Activated CD4-positive, alpha-beta T cell treated with anti-CD3 and anti-CD28 coated beads for 1 hour (primary cell): Measurements from ENCODE around the gene BCLAF3.

Source experiments
- DNase-seq: peaks from one replicate; pipeline ENCODE4 v3.0.0-alpha.2; 2020

Gene BCLAF3

DNA sequence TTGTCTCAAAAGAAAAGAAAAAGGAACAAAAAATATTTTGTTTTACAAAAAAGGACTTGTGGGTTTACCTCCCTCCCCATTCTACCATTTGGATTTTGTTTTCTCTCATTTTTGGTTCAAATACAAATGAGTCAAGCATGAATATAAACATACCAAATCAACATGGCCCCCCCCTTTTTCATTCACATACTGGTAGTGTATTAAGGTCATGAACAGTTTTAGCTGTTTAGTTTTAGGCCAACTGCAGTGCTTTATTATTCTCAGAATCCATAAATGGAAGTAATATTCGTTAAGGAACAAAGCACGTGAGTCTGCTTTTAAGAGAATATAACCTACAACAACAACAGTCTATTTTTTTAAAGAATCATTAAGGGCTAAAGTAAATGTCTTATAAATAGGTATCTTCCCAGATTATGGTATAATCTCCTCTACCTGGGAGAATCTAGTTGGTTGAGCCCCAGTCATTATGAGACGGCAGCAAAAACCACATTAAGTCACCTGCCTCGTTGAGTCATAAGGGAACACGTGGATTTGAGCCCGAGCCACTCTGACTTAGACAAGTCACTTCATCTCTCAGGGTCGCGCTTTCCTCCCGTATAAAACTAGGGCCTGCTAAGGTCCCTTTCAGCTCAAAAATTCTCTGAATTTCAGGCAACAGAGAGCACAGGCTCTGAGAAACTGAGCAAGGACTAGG lies 26.7 kb downstream of the BCLAF3 start:
- DNase-seq, result no peak

DNA sequence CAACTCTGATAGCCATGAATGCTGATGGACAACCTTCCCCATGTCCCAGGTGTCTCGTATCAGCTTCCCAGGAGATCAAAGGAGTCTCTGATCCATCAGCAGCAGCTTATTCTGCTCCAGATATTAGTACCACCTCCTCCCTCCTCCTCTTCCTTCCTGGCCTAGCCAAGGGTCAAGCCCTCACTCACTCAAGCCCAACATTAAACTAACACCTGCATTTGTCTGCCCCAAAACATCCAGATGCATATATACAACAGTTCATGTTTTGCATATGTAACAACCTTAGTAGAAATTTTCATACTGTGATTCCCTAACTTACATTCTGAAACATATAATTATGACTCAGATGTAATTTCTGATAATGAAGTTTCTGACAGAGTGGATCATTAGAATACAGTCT lies 29.9 kb downstream of the BCLAF3 start:
- no peak for DNase-seq

DNA sequence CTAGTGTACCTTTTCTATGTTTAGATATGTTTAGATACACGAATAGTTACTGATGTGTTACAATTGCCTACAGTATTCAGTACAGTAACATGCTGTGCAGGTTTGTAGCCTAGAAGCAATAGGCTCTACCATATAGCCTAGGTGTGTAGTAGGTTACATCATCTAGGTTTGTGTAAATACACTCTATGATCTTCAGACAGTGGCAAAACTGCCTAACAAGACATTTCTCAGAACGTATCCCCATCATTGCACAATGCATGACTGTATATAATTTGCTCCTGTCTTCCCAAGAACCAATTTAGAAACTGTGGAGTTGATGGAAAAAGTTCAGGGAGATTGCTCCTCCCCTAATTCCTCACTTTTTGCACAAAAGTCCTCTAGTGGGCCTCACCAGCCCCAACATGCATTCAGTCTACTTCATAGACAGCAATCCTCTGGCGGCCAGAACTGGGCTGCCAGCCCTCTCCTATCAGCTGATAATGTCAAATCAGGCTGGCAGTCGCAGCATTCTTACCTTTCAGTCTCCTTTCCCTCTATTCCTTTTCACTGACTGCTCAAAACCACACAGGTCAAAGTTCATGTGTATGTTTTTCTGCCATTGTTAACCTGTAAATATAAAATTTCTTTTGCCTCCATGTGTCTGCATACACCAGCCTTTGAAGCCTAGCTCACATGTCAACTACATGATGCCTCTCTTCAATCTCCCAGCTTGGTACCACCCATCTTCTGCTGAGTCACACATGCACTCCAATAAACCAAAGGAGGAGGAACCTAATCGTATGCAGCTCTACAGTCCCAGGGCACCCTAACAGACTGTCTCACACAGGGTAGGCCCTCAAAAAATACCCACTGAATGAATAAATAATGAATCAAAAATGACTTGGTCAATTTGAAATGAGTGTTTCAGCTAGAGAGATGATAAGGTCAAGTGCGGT lies 32.0 kb downstream of the BCLAF3 start:
- no peak for DNase-seq

DNA sequence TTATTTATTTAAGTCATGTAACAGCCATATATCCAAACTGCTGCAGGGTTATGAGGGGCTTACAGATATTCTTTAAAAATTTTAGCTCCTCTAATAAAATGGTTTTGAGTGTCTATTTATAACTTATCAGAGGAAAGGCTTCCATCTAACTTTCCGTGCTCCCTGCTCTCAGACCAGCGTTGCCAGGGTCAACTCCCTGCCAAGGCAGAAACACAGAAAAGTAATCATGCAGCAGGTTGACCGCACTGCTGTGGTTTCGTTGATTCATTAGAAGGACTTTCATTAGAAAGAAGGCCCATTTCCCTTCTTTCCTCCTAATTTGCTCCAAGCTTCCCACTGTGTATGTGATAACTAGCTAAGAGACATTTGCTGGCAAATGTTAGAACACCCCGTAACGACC lies 33.9 kb downstream of the BCLAF3 start:
- DNase-seq, result no peak

DNA sequence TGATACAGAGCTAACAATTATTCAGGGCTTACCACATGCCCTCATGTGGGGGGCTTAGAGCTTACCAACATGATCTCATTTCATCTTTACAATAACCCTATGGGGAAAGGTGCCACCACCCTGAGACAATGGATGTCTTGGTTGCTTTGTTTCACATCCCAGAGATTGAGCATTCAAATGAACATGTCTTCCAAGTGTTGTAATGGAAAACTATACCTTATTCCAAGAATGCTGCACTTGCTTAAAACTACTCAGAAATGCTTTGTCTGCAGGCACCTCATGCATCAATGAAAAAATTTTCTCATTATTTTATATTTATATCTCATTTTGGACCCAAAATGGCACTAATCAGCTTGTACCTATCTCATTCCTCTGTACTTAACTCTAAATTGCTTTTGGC lies 34.6 kb downstream of the BCLAF3 start:
- no peak for DNase-seq

DNA sequence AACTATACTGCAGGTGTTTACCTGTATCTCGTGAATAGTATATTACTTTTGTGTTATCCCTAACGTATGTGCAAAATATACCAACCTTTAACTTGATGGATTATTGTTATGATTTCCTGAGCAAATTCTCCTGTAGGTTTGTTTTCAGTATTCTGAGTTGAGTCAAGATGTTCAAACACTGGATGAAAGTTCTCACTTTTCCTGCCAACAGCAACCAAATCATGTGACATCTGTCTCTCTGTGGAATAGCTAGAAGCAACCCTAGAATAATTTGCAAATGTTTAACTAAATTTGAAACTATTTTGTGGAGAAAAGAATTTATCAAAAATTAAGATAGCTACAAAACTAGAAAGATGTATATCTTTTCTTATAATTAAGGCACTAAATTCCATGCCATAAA lies 35.6 kb downstream of the BCLAF3 start:
- DNase-seq, result no peak

DNA sequence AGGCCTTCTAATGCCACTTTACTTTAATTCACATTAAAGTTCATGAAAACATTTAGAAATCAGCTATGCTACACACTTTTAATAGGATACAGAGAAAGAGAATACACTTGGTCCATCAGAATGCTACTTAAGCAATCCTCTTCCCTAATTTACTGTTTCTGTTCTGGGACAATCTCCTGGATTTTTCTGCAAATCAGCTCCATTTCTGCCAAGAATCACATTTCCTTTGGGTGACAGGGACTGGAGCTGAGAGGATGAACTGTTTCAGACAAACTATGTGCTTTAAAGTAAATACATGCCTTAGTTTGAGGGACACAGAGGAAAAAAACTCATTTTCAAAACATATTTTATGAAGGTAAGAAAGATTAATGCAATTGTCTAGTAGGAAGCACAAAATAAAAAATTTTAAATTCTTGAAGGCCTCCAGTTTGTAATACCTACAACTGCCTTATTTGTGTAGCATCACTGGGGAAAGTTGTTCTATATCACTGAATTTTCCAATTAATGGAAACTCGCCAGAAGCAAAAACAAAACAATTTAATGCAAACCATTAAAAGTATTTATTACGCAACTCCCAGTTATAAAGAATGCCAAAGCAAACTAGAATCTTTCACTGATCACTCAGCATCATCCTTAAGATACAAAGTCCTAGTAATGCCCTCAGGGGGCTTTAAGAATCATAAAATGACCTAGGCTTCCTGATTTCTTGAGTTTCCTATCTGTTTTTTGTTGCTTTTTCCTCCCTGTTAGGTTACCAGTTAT lies 36.3 kb downstream of the BCLAF3 start:
- DNase-seq, result no peak

DNA sequence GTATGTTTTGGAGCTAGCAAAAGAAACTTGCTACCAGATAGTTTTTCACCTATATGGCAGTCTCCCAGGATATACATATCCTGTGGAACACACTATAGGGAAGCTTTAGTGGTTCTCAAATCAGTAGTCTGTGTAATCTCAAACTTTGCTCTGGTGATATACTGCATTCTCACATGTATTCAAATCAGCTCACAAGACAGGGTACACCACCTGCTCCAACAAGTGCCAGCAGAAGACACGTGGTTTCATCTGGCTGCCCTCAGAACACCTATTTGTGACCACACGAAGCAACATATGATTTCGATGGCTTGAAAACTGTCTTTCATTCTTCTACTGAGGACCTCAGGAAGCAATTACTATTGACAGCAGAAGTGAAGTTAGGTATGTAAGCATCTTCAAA lies 37.7 kb downstream of the BCLAF3 start:
- no peak for DNase-seq

DNA sequence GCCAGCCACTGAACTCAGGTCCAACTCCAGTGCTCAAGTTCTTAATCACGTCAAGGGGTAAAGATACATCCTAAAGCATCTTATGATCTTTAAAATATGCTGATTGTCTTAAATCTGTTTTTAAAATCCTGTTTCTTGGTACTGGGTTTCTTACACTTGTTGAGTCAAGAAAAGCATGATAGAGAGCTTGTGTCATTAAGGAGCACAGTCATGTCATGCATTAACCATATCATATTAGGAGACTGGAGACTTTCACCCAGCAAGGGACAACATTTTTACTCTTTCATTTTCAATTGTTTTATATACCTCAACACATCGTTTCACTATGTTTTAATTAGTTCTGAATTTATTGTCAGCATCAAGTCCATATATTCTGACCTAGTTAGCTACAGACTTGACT lies 41.5 kb downstream of the BCLAF3 start:
- DNase-seq, result no peak

DNA sequence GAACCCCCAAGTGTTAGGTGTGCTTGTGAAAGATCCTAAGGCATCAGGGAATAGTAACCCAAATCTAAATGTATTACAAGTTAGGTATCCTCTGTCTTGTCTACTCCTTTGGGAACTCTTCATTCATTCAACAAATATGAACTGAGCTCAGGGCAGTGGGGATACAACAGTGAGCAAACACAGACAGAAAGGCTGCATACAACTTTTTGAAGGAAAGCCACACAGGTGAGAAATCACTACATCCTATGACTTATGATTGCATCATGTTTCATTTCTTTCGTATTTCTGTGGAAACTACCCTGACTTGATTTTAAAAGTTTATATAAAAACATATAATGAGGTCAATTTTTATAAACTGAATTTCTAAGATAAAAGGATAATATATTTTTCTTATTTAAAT lies 43.2 kb downstream of the BCLAF3 start:
- DNase-seq, result no peak
